IgD-negative memory B cell (primary cell): Measurements from ENCODE around the gene DTD1. TPM values are rescaled to one million over a fixed set of nuclear protein-coding genes. Genes with fewer than 3 reads are reported as not detected.

Experiments
- H3K27ac Mint-ChIP-seq, 3 donors: one replicate each; pipeline ENCODE4 v1.8.0; 2020 to 2022; ENCODE audit warnings: mild to moderate bottlenecking in 3 of 3, mixed read lengths in 3 of 3, moderate library complexity in 1 of 3
- H3K27me3 Mint-ChIP-seq: one replicate; pipeline ENCODE4 v1.8.0; 2021; ENCODE audit warnings: mixed read lengths
- H3K36me3 Mint-ChIP-seq: one replicate; pipeline ENCODE4 v1.8.0; 2020; ENCODE audit warnings: mild to moderate bottlenecking, mixed read lengths
- H3K4me1 Mint-ChIP-seq, 3 donors: one replicate each; pipeline ENCODE4 v1.8.0; 2020 to 2022; ENCODE audit warnings: mixed read lengths in 3 of 3, mild to moderate bottlenecking in 1 of 3
- H3K4me3 Mint-ChIP-seq, 4 donors: one replicate each; pipeline ENCODE4 v1.8.0; 2020 to 2022; ENCODE audit warnings: mild to moderate bottlenecking in 4 of 4, mixed read lengths in 4 of 4, moderate library complexity in 3 of 4
- H3K9me3 Mint-ChIP-seq, 3 donors: one replicate each; pipeline ENCODE4 v1.8.0; 2020 to 2021; ENCODE audit warnings: mixed read lengths in 3 of 3, mild to moderate bottlenecking in 1 of 3
- polyA plus RNA-seq: library from polyadenylated mRNA; unstranded; fragments of 300-500 nt; fragmentation: Illumina TruSeq; gene quantifications from one replicate; pipeline ENCODE4 v1.2.3, GENCODE V29; 2021

DTD1 gene
- polyA plus RNA-seq, 1 donor from 2014 or later, result 51.9 TPM

DNA sequence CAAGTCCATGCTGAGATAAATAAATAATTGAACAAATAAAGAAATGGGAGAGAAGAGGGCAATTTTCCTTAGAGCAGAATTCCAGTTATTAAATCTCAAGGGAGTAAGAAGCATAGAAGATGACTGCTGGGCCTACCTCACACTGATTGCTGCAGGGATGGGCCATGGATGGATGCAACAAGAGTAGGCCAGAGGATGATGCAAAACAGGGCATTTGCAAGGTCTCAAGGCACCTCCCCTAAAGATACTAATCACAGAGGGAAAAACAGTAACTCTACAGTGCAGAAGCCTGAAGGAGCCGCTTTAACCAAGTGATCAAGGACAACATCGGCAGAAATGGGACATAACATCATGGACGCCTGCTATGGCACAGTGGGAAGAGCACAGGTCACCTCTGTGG, 224.1 kb downstream of the DTD1 start:
- peaks cover 4% of the 10 kb centered on the region for H3K36me3 Mint-ChIP-seq
- H3K27ac Mint-ChIP-seq, result no peak overlapping the region
- no peak overlapping the region for H3K4me3 Mint-ChIP-seq
- H3K9me3 Mint-ChIP-seq, result peaks cover 0 to 2% (median 0%) of the 10 kb centered on the region in 3 donors
- peaks cover 0 to 1% (median 0%) of the 10 kb centered on the region in 3 donors for H3K4me1 Mint-ChIP-seq
- H3K27me3 Mint-ChIP-seq, result no peaks in the 10 kb centered on the region

- Mint-ChIP-seq H3K27ac (peak within 1 kb of the TSS in 1 of 3 donors; percentile 71), H3K4me3 (no peak within 1 kb of the TSS), H3K27me3 (no peaks in the 10 kb centered on the region), H3K36me3 (peaks cover 2% of the 10 kb centered on the region), H3K4me1 (no peaks in the 10 kb centered on the region), H3K9me3 (peaks cover 0 to 2% (median 0%) of the 10 kb centered on the region in 3 donors)
Measured at GRCh38 chr20:18813483-18813882, 225.6 kb downstream of the DTD1 start, which contains the start of gene SCP2D1. Gene SCP2D1, plus strand, starts transcription at chr20:18813783. Its CDS starts 33 bp downstream, at chr20:18813816.

DNA sequence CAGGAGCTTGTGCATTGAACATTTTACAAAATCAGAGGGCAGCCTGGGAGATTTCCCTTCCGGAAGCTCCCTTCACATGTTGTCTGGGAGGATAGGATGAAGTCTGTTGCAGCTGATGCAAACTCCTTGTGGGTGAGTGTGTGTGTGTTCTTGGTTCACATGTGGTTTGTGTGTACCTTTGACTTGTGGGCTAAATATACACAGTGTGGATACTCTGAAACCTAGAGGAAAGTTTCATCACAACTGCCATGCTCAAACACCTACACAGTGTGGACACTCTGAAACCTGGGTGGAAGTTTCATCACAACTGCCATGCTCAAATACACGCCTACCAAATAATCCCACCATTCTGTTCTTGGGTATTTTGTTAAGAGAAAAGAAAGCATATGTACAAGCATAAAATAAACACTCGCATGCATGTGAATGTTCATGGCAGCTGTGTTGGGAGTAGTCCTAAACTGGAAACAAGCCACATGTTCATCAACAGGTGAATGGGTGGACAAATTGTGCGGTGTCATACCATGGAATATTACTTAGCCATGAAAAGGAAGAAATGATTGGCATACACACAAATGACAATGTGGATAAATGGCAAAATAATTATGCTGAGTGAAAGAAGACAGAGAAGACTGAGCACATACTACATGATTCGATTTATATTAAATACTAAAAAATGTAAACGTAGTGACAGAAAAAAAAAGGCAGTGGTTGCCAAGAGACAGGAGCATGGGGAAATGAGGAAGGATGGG, 227.5 kb downstream of the DTD1 start:
- no peak overlapping the region for H3K4me3 Mint-ChIP-seq
- H3K27ac Mint-ChIP-seq, result no peak overlapping the region
- no peaks in the 10 kb centered on the region for H3K27me3 Mint-ChIP-seq
- H3K36me3 Mint-ChIP-seq, result peaks cover 4% of the 10 kb centered on the region
- no peaks in the 10 kb centered on the region for H3K4me1 Mint-ChIP-seq
- H3K9me3 Mint-ChIP-seq, result peaks cover 0 to 3% (median 2%) of the 10 kb centered on the region in 3 donors

Other genes with a start within 250 kb of the DTD1 start
- 2.2 TPM for gene DZANK1, start 121.0 kb upstream of the DTD1 start, polyA plus RNA-seq
- gene POLR3F, start 120.7 kb upstream of the DTD1 start, polyA plus RNA-seq, result 9.0 TPM
- 11.9 TPM for gene RBBP9, start 90.8 kb upstream of the DTD1 start, polyA plus RNA-seq
- 41.1 TPM for gene SEC23B, start 80.1 kb upstream of the DTD1 start, polyA plus RNA-seq
- gene SMIM26, start 20.6 kb upstream of the DTD1 start, polyA plus RNA-seq, result 202 TPM
- not detected for gene SCP2D1, start 225.7 kb downstream of the DTD1 start, polyA plus RNA-seq